Measurements from ENCODE around the gene ADAT3. TPM values are rescaled to one million over a fixed set of nuclear protein-coding genes. Genes with fewer than 3 reads are reported as not detected.

The ADAT3 gene
- total RNA-seq, 4 donors from 2014 or later, result 1.0 to 5.5 (median 2.8) TPM

GRCh38 chr19:1905863-1906375, 720 bp downstream of the ADAT3 start:
- H3K27me3 ChIP-seq, result no peaks in the 10 kb centered on the region
- H3K36me3 ChIP-seq, result no peaks in the 10 kb centered on the region
- no peak for DNase-seq
- H3K9me3 ChIP-seq, result no peaks in the 10 kb centered on the region
- TF ChIP-seq, protein P1, sequence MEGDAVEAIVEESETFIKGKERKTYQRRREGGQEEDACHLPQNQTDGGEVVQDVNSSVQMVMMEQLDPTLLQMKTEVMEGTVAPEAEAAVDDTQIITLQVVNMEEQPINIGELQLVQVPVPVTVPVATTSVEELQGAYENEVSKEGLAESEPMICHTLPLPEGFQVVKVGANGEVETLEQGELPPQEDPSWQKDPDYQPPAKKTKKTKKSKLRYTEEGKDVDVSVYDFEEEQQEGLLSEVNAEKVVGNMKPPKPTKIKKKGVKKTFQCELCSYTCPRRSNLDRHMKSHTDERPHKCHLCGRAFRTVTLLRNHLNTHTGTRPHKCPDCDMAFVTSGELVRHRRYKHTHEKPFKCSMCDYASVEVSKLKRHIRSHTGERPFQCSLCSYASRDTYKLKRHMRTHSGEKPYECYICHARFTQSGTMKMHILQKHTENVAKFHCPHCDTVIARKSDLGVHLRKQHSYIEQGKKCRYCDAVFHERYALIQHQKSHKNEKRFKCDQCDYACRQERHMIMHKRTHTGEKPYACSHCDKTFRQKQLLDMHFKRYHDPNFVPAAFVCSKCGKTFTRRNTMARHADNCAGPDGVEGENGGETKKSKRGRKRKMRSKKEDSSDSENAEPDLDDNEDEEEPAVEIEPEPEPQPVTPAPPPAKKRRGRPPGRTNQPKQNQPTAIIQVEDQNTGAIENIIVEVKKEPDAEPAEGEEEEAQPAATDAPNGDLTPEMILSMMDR (IDR thresholded peaks at IDR 0.05), result no peak
- TF ChIP-seq POLR2A (IDR thresholded peaks at IDR 0.05), result no peak
- intact Hi-C loops (cut with DNase I; ENCODE audit: low total_unique reads), result no loop called here
- H3K4me1 ChIP-seq, result peaks cover 0 to 7% of the 10 kb centered on the region in 2 donors
- peak overlapping the region; percentile 81 to 86 for H3K27ac ChIP-seq
- H3K4me3 ChIP-seq, result peak overlapping the region; percentile 42 to 65

GRCh38 chr19:1906985-1907562, 1.9 kb downstream of the ADAT3 start:
- TF ChIP-seq, protein P1 (IDR thresholded peaks at IDR 0.05), result no peak
- TF ChIP-seq POLR2A (IDR thresholded peaks at IDR 0.05), result no peak
- Histone ChIP-seq H3K27me3 (no peaks in the 10 kb centered on the region), H3K36me3 (no peaks in the 10 kb centered on the region), H3K9me3 (no peaks in the 10 kb centered on the region), H3K4me1 (peaks cover 0 to 7% of the 10 kb centered on the region in 2 donors), H3K4me3 (no peak overlapping the region), H3K27ac (no peak overlapping the region)
- intact Hi-C loops (cut with DNase I; ENCODE audit: low total_unique reads), result no loop called here
- no peak for DNase-seq

DNA sequence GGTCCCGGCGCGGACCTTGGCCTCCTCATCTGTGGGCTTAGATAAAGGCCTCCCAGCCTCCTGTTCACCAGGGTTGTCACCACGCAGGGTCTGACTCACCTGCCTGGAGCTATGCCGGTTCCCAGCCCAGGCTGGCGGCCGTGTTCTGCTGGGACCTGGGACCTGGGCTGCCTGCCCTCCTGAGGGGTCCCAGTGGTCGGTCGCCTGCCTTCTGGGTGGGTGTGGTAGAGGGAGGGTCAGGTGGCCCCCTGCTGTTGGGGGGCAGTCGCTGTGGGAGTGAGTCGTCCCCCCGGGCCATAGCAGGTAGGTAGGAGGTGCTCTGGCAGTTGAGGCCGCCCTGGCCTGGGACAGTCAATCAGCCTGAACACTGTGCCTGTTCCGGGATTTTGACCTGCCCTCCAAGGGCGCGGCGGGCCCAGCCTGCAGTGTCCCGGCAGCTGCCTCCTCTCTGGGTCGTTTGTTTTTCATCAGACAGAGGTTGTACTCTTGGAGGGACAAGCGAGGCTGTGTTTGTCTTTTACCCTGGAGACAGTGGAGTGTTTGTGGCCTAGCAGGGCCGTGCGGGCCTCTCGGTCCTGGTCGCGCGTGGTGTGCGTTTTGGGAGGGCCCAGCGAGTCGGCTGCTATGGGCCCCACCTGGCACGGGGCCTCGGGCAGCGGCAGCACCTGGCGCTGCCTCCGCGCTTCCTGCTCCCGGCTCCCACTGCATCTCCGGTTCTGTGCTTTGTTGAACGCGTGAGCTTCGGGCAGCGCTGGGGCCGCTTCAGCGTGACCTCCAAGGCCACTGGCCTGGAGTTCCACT, 2.6 kb downstream of the ADAT3 start:
- Histone ChIP-seq H3K4me3 (no peak overlapping the region), H3K4me1 (peaks cover 0 to 7% of the 10 kb centered on the region in 2 donors), H3K27ac (no peak overlapping the region), H3K36me3 (no peaks in the 10 kb centered on the region), H3K27me3 (no peaks in the 10 kb centered on the region), H3K9me3 (no peaks in the 10 kb centered on the region)
- TF ChIP-seq, protein P1 (IDR thresholded peaks at IDR 0.05), result no peak
- TF ChIP-seq POLR2A (IDR thresholded peaks at IDR 0.05), result no peak
- intact Hi-C loops (cut with DNase I; ENCODE audit: low total_unique reads), result no loop called here
- DNase-seq, result no peak

DNA sequence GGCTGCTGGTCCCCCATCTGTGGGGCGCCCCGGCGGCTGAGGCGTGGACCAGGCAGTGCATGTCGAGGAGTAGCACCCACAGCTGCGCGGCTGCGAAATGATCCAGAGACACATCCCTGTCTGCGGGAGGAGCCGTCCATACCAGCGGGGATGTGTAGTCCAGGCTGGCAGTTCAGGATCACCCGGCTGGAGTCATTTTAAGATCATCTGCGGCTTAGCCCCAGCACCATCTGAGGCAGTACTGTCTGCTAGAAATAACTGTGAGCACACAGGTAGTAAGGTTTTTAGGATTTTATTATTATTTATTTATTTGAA, 3.1 kb downstream of the ADAT3 start:
- TF ChIP-seq, protein P1 (IDR thresholded peaks at IDR 0.05), result no peak
- TF ChIP-seq POLR2A (IDR thresholded peaks at IDR 0.05), result no peak
- no peaks in the 10 kb centered on the region for H3K36me3 ChIP-seq
- H3K4me3 ChIP-seq, result no peak overlapping the region
- peaks cover 0 to 7% of the 10 kb centered on the region in 2 donors for H3K4me1 ChIP-seq
- H3K27ac ChIP-seq, result no peak overlapping the region
- intact Hi-C loops (cut with DNase I; ENCODE audit: low total_unique reads), result no loop called here
- H3K9me3 ChIP-seq, result no peaks in the 10 kb centered on the region
- no peak for DNase-seq
- no peaks in the 10 kb centered on the region for H3K27me3 ChIP-seq

GRCh38 chr19:1909761-1910080, 4.5 kb downstream of the ADAT3 start:
- H3K9me3 ChIP-seq, result no peaks in the 10 kb centered on the region
- DNase-seq, result no peak
- H3K36me3 ChIP-seq, result no peaks in the 10 kb centered on the region
- H3K27me3 ChIP-seq, result no peaks in the 10 kb centered on the region
- intact Hi-C loops (cut with DNase I; ENCODE audit: low total_unique reads), result no loop called here
- no peak overlapping the region for H3K27ac ChIP-seq
- no peaks in the 10 kb centered on the region for H3K4me1 ChIP-seq
- H3K4me3 ChIP-seq, result no peak overlapping the region
- no peak for TF ChIP-seq POLR2A (IDR thresholded peaks at IDR 0.05)
- TF ChIP-seq, protein P1 (IDR thresholded peaks at IDR 0.05), result no peak

Measured in uterus (tissue), 4 donors.